ENCODE results near the gene PSAP. TPM values are rescaled to one million over a fixed set of nuclear protein-coding genes. Genes with fewer than 3 reads are reported as not detected.

The PSAP gene
- total RNA-seq, 1 experiment from 2014 or later, result 397 TPM

DNA sequence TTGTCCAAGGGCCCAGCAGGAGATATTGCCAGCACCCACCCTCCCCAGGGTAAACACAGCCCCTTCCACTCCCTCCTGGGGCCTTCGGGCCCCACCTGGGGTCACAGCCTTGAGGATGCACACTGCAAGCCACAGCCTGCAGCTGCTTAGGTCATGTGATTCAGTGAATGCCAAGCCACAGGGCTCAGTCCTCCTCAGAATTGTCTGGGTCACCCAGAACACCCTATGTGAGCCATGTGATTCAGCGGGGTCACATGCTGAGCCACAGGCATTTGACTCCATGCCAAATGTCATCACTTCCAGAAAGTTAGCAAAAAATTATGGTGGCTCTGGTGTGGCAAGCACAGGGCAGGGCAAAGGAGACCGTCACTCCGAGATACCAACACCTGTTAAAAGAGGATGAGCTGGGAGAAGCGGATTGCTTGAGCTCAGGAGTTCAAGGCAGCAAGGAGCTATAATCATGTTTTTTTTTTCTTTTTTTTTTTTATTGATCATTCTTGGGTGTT lies 17.2 kb upstream of the PSAP start (continued):
- TF ChIP-seq SMAD4 (CRISPR knock-in tag; IDR thresholded peaks at IDR 0.05) (no peak), TCF7 (CRISPR knock-in tag; IDR thresholded peaks at IDR 0.05; ENCODE audit: low read depth) (no peak)

DNA sequence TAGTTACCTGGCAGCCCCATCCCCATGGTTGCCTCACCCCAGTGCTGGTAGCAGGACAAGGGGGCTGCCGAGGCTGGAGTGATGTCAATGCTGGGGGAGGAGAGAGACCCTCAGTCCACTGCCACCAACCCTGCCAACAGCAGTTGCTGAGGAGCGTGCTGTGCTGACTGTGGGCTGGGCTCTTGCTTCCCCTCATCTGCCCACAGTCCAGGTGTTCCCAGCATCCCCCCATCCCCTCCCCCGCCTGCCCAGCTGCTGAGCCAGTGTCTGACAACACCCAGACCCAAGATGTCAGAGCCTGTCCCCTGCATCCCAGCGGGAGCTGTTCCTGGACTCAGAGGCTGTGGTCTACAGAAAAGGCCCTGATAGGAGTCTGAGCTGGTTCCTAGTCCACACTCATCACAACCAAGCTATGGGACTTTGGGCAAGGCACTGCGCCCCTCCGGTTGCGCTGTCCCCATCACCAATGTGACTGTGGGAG lies 14.6 kb upstream of the PSAP start:
- ATAC-seq, result peak; percentile 28; the same call in 1 of the 2 replicates
- Mint-ChIP-seq H3K36me3 (peaks cover 5% of the 10 kb centered on the region; the same call in 1 of the 2 replicates), H3K27me3 (ENCODE audit: low read depth) (no peaks in the 10 kb centered on the region), H3K27ac (no peak overlapping the region), H3K4me1 (peaks cover 7% of the 10 kb centered on the region), H3K9me3 (peaks cover 3% of the 10 kb centered on the region), H3K4me3 (no peak overlapping the region)
- CTCF ChIA-PET, result interaction anchor here (0.6 to 1.3 kb wide), 3 partner anchors 28 to 183 kb away, joined by 3 to 5 read pairs (median 3); no protein-coding TSS in a partner anchor
- POLR2A ChIA-PET, result no interaction called here
- no peak for TF ChIP-seq PRRX2 (CRISPR knock-in tag; IDR thresholded peaks at IDR 0.05)
- no peak for TF ChIP-seq CREM (CRISPR knock-in tag; IDR thresholded peaks at IDR 0.05)
- no peak for TF ChIP-seq OVOL2 (CRISPR knock-in tag; IDR thresholded peaks at IDR 0.05; ENCODE audit: borderline replicate concordance)
- TF ChIP-seq KAT7 (CRISPR knock-in tag; IDR thresholded peaks at IDR 0.05; ENCODE audit: borderline replicate concordance), result no peak
- TF ChIP-seq, protein P1, sequence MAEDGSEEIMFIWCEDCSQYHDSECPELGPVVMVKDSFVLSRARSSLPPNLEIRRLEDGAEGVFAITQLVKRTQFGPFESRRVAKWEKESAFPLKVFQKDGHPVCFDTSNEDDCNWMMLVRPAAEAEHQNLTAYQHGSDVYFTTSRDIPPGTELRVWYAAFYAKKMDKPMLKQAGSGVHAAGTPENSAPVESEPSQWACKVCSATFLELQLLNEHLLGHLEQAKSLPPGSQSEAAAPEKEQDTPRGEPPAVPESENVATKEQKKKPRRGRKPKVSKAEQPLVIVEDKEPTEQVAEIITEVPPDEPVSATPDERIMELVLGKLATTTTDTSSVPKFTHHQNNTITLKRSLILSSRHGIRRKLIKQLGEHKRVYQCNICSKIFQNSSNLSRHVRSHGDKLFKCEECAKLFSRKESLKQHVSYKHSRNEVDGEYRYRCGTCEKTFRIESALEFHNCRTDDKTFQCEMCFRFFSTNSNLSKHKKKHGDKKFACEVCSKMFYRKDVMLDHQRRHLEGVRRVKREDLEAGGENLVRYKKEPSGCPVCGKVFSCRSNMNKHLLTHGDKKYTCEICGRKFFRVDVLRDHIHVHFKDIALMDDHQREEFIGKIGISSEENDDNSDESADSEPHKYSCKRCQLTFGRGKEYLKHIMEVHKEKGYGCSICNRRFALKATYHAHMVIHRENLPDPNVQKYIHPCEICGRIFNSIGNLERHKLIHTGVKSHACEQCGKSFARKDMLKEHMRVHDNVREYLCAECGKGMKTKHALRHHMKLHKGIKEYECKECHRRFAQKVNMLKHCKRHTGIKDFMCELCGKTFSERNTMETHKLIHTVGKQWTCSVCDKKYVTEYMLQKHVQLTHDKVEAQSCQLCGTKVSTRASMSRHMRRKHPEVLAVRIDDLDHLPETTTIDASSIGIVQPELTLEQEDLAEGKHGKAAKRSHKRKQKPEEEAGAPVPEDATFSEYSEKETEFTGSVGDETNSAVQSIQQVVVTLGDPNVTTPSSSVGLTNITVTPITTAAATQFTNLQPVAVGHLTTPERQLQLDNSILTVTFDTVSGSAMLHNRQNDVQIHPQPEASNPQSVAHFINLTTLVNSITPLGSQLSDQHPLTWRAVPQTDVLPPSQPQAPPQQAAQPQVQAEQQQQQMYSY (CRISPR knock-in tag; IDR thresholded peaks at IDR 0.05), result no peak
- TF ChIP-seq RELA (CRISPR knock-in tag; IDR thresholded peaks at IDR 0.05; ENCODE audit: borderline replicate concordance), result no peak
- TF ChIP-seq, protein P2, sequence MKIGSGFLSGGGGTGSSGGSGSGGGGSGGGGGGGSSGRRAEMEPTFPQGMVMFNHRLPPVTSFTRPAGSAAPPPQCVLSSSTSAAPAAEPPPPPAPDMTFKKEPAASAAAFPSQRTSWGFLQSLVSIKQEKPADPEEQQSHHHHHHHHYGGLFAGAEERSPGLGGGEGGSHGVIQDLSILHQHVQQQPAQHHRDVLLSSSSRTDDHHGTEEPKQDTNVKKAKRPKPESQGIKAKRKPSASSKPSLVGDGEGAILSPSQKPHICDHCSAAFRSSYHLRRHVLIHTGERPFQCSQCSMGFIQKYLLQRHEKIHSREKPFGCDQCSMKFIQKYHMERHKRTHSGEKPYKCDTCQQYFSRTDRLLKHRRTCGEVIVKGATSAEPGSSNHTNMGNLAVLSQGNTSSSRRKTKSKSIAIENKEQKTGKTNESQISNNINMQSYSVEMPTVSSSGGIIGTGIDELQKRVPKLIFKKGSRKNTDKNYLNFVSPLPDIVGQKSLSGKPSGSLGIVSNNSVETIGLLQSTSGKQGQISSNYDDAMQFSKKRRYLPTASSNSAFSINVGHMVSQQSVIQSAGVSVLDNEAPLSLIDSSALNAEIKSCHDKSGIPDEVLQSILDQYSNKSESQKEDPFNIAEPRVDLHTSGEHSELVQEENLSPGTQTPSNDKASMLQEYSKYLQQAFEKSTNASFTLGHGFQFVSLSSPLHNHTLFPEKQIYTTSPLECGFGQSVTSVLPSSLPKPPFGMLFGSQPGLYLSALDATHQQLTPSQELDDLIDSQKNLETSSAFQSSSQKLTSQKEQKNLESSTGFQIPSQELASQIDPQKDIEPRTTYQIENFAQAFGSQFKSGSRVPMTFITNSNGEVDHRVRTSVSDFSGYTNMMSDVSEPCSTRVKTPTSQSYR (CRISPR knock-in tag; IDR thresholded peaks at IDR 0.05), result no peak
- TF ChIP-seq USF2 (CRISPR knock-in tag; IDR thresholded peaks at IDR 0.05), result no peak
- TF ChIP-seq ZNF232 (CRISPR knock-in tag; IDR thresholded peaks at IDR 0.05), result no peak
- TF ChIP-seq ZNF219 (CRISPR knock-in tag; IDR thresholded peaks at IDR 0.05; ENCODE audit: borderline replicate concordance), result no peak
- TF ChIP-seq NFE2L1 (CRISPR knock-in tag; IDR thresholded peaks at IDR 0.05), result no peak
- no peak for TF ChIP-seq GABPB1 (CRISPR knock-in tag; IDR thresholded peaks at IDR 0.05)
- TF ChIP-seq RORB (CRISPR knock-in tag; IDR thresholded peaks at IDR 0.05), result no peak
- no peak for TF ChIP-seq IRF1 (CRISPR knock-in tag; IDR thresholded peaks at IDR 0.05)
- no peak for TF ChIP-seq SMAD3 (CRISPR knock-in tag; IDR thresholded peaks at IDR 0.05; ENCODE audit: borderline replicate concordance)
- no peak for TF ChIP-seq CTCF (IDR thresholded peaks at IDR 0.05)
- TF ChIP-seq, protein P3, sequence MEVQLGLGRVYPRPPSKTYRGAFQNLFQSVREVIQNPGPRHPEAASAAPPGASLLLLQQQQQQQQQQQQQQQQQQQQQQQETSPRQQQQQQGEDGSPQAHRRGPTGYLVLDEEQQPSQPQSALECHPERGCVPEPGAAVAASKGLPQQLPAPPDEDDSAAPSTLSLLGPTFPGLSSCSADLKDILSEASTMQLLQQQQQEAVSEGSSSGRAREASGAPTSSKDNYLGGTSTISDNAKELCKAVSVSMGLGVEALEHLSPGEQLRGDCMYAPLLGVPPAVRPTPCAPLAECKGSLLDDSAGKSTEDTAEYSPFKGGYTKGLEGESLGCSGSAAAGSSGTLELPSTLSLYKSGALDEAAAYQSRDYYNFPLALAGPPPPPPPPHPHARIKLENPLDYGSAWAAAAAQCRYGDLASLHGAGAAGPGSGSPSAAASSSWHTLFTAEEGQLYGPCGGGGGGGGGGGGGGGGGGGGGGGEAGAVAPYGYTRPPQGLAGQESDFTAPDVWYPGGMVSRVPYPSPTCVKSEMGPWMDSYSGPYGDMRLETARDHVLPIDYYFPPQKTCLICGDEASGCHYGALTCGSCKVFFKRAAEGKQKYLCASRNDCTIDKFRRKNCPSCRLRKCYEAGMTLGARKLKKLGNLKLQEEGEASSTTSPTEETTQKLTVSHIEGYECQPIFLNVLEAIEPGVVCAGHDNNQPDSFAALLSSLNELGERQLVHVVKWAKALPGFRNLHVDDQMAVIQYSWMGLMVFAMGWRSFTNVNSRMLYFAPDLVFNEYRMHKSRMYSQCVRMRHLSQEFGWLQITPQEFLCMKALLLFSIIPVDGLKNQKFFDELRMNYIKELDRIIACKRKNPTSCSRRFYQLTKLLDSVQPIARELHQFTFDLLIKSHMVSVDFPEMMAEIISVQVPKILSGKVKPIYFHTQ (CRISPR knock-in tag; IDR thresholded peaks at IDR 0.05), result no peak
- TF ChIP-seq ZNF423 (CRISPR knock-in tag; IDR thresholded peaks at IDR 0.05), result no peak
- no peak for DNase-seq (ENCODE audit: low spot score)
